ENCODE data around the gene SCN2B. TPM values are rescaled to one million over a fixed set of nuclear protein-coding genes. Genes with fewer than 3 reads are reported as not detected.

SCN2B gene
- total RNA-seq, 2 experiments from 2014 or later: not detected

DNA sequence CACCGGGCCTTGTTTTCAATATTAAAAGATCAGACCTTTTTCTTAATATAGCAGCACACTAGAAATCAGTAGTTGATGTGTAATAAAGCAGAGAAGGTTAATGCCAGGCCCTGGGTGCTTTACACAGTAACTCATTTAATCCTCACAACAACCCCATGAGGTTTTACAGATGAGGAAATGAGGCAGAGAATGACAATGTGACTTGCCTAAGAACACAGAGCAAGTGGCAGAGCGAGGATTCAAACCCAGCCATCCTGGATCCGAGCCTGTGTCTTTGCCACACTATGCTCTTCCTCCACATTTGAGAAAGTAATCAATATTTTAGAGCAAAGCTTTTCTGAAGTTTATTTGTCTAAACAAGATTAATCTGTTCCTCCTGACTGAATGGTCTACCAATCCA lies 41.1 kb upstream of the SCN2B start:
- intact Hi-C loops (cut with micrococcal nuclease): loop anchor here (1.0 to 5.0 kb wide), 4 partner anchors 16 to 125 kb away; partner anchors contain the start of genes CD3D, CD3G and MPZL3
- Mint-ChIP-seq H3K4me3 (peak overlapping the region; percentile 96), H3K9me3 (peaks cover 3% of the 10 kb centered on the region), H3K27me3 (no peaks in the 10 kb centered on the region), H3K36me3 (ENCODE audit: low read depth) (peaks cover 84% of the 10 kb centered on the region), H3K4me1 (ENCODE audit: low read depth) (peaks cover 83% of the 10 kb centered on the region), H3K27ac (peak overlapping the region; percentile 100)
- ATAC-seq (peak; percentile 62), DNase-seq (peak; percentile 67)
- no peak for TF ChIP-seq CTCF (IDR thresholded peaks at IDR 0.05)
- CTCF ChIA-PET: interaction anchor here (1.0 to 10.2 kb wide), 7 partner anchors 9 to 77 kb away, joined by 3 to 100 read pairs (median 3); no protein-coding TSS in a partner anchor
- POLR2A ChIA-PET: interaction anchor here (0.6 to 19.8 kb wide), 18 partner anchors 6 to 129 kb away, joined by 3 to 364 read pairs (median 7); partner anchors contain the start of genes CD3E, JAML, MPZL2 and MPZL3

DNA sequence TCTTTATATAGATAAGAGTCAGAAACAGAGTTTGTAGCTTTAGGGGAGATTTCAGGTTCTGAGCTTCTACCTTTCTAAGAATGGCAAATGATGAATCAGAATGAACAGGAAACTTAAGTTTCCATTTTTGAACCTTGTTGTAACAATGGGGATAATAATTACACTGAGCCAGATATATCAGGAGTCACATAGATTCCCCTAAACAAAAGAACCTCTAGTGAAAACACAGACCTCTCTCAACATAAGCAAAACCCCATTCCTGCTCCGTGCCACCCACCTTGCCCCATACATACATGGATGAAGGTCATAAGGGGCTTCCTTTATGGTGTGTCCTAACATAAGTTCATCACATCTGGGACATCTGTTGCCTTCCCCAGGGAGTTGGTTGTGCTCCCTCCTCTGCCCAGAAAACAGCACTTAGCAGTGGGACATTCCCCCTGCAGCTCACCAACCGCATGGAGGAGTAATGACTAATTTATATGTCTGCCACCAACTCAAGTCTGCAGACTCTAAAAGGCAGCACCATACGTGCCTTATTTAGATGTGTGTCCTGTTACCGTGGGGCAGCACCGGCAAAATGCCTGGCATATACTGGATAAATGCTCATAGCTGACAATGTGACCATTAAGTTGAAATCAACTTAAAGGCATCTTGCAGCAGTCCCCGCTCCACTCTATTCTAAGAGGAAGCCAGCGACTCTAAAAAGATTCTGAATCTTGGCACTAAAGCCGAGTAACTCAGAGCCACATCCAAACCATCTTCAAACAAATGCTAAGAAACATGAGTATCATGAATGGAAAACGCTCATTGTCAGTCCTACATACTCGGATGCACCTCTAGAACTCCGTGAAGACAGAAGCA lies 40.4 kb upstream of the SCN2B start:
- Mint-ChIP-seq H3K36me3 (ENCODE audit: low read depth) (peaks cover 84% of the 10 kb centered on the region), H3K9me3 (peaks cover 3% of the 10 kb centered on the region), H3K27ac (peak overlapping the region; percentile 100), H3K27me3 (no peaks in the 10 kb centered on the region), H3K4me1 (ENCODE audit: low read depth) (peaks cover 84% of the 10 kb centered on the region), H3K4me3 (peak overlapping the region; percentile 96)
- no peak for TF ChIP-seq CTCF (IDR thresholded peaks at IDR 0.05)
- CTCF ChIA-PET: interaction anchor here (0.9 to 10.2 kb wide), 14 partner anchors 8 to 409 kb away, joined by 3 to 100 read pairs (median 4); partner anchors contain the start of genes JAML and MPZL2
- intact Hi-C loops (cut with micrococcal nuclease): loop anchor here (1.0 to 5.0 kb wide), 4 partner anchors 16 to 125 kb away; partner anchors contain the start of genes CD3D, CD3G and MPZL3
- peak; percentile 70 for ATAC-seq
- POLR2A ChIA-PET: interaction anchor here (0.6 to 19.8 kb wide), 22 partner anchors 7 to 211 kb away, joined by 3 to 364 read pairs (median 4); partner anchors contain the start of genes CD3E, JAML, MPZL2 and MPZL3
- peak; percentile 79 for DNase-seq

- Mint-ChIP-seq H3K27me3 (no peaks in the 10 kb centered on the region), H3K4me1 (ENCODE audit: low read depth) (peaks cover 83% of the 10 kb centered on the region), H3K4me3 (peak overlapping the region; percentile 96), H3K9me3 (peaks cover 3% of the 10 kb centered on the region), H3K36me3 (ENCODE audit: low read depth) (peaks cover 85% of the 10 kb centered on the region), H3K27ac (peak overlapping the region; percentile 100)
- intact Hi-C loops (cut with micrococcal nuclease): loop anchor here (5.0 kb wide), 3 partner anchors 37 to 127 kb away; partner anchors contain the start of genes CD3D, CD3G and MPZL3
- CTCF ChIA-PET: interaction anchor here (1.2 to 10.2 kb wide), 8 partner anchors 9 to 137 kb away, joined by 3 to 100 read pairs (median 7); partner anchors contain the start of gene JAML
- TF ChIP-seq CTCF (IDR thresholded peaks at IDR 0.05): no peak
- POLR2A ChIA-PET: interaction anchor here (0.7 to 19.8 kb wide), 13 partner anchors 8 to 150 kb away, joined by 3 to 364 read pairs (median 12); partner anchors contain the start of genes CD3E, JAML and MPZL3
- ATAC-seq (no peak), DNase-seq (peak; percentile 28)
These were observed 39.3 kb upstream of the SCN2B start for GRCh38 chr11:118215765-118216164.

GRCh38 chr11:118215262-118215661 lies 38.8 kb upstream of the SCN2B start:
- ChIA-PET CTCF (interaction anchor here (1.5 to 10.2 kb wide), 7 partner anchors 9 to 138 kb away, joined by 4 to 100 read pairs (median 8); partner anchors contain the start of gene JAML), POLR2A (interaction anchor here (0.7 to 19.8 kb wide), 11 partner anchors 9 to 150 kb away, joined by 3 to 364 read pairs (median 61); partner anchors contain the start of genes CD3E, JAML and MPZL3)
- H3K27ac Mint-ChIP-seq: peak overlapping the region; percentile 100
- no peaks in the 10 kb centered on the region for H3K27me3 Mint-ChIP-seq
- DNase-seq: peak; percentile 65
- no peak for TF ChIP-seq CTCF (IDR thresholded peaks at IDR 0.05)
- intact Hi-C loops (cut with micrococcal nuclease): loop anchor here (5.0 kb wide), 3 partner anchors 37 to 127 kb away; partner anchors contain the start of genes CD3D, CD3G and MPZL3
- ATAC-seq: peak; percentile 31
- H3K4me1 Mint-ChIP-seq (ENCODE audit: low read depth): peaks cover 85% of the 10 kb centered on the region
- peaks cover 85% of the 10 kb centered on the region for H3K36me3 Mint-ChIP-seq (ENCODE audit: low read depth)
- peak overlapping the region; percentile 96 for H3K4me3 Mint-ChIP-seq
- peaks cover 3% of the 10 kb centered on the region for H3K9me3 Mint-ChIP-seq
